DOHH2 (cell line): ENCODE data around the gene PDCL2.

Source experiments
- EZH2phosphoT487 ChIP-seq: fragments of 200-600 bp; sonication (generic); IDR thresholded peaks from 2 replicates; pipeline ENCODE4 v1.6.1; 2017; ENCODE audit warnings: borderline replicate concordance, mild to moderate bottlenecking, antibody characterized with exemption, low read length, moderate library complexity, mixed read lengths
- TF ChIP-seq, protein P1 (sequence below): fragments of 200-600 bp; sonication (generic); IDR thresholded peaks from one replicate; pipeline ENCODE4 v1.5.1; 2014; ENCODE audit warnings: antibody characterized with exemption, mild to moderate bottlenecking, low read depth, low read length; ENCODE audit not compliant: poor library complexity, severe bottlenecking

DNA sequence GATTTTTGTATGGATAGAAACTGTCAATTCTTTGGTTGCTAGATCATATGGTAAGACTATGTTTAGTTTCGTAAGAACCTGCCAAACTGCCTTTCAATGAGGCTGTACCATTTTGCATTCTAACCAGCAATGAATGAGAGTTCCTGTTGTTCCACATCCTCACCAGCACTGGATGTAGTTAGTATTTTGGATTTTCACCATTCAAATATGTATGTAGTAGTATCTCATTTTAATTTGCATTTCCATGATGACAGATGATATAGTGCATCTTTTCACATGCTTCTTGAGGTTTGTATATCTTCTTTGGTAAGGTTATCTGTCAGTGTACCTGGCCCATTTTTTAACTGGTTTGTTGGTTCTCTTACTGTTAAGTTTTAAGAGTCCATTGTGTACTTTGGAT, 80.0 kb downstream of the PDCL2 start:
- no peak for TF ChIP-seq EZH2phosphoT487
- TF ChIP-seq, protein P1, sequence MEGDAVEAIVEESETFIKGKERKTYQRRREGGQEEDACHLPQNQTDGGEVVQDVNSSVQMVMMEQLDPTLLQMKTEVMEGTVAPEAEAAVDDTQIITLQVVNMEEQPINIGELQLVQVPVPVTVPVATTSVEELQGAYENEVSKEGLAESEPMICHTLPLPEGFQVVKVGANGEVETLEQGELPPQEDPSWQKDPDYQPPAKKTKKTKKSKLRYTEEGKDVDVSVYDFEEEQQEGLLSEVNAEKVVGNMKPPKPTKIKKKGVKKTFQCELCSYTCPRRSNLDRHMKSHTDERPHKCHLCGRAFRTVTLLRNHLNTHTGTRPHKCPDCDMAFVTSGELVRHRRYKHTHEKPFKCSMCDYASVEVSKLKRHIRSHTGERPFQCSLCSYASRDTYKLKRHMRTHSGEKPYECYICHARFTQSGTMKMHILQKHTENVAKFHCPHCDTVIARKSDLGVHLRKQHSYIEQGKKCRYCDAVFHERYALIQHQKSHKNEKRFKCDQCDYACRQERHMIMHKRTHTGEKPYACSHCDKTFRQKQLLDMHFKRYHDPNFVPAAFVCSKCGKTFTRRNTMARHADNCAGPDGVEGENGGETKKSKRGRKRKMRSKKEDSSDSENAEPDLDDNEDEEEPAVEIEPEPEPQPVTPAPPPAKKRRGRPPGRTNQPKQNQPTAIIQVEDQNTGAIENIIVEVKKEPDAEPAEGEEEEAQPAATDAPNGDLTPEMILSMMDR = no peak
